SK-N-SH treated with all-trans-retinoic acid at 6 μM for 48 hours (cell line): ENCODE measurements around the gene MGAT5B.

ENCODE experiments used
- ATAC-seq: fragments of 200-7000 bp; cut with Tn5 transposase; 3 replicates; pipeline ENCODE4 v1.9.1; 2020; ENCODE audit warnings: mild to moderate bottlenecking, moderate library complexity
- ARNTL ChIP-seq: fragments of 450-650 bp; formaldehyde crosslinking; IDR thresholded peaks from 2 replicates; pipeline ENCODE4 v1.5.0; 2020; ENCODE audit warnings: low read depth, mild to moderate bottlenecking, moderate library complexity, borderline replicate concordance
- BACH2 ChIP-seq: fragments of 250-450 bp; sonication (Bioruptor Pico); IDR thresholded peaks from 2 replicates; pipeline ENCODE4 v1.9.0; 2021; ENCODE audit warnings: mild to moderate bottlenecking, borderline replicate concordance
- CSDC2 ChIP-seq: fragments of 250-450 bp; sonication (Bioruptor Pico); IDR thresholded peaks from 2 replicates; pipeline ENCODE4 v1.5.0; 2020; ENCODE audit warnings: mild to moderate bottlenecking, moderate library complexity
- ESRRG ChIP-seq: fragments of 250-450 bp; sonication (Bioruptor Pico); IDR thresholded peaks from 2 replicates; pipeline ENCODE4 v1.6.1; 2021; ENCODE audit warnings: mild to moderate bottlenecking
- GLIS3 ChIP-seq: fragments of 250-450 bp; sonication (Bioruptor Pico); IDR thresholded peaks from 2 replicates; pipeline ENCODE4 v1.5.0; 2020; ENCODE audit warnings: mild to moderate bottlenecking, moderate library complexity
- ISL1 ChIP-seq: fragments of 250-450 bp; sonication (Bioruptor Pico); IDR thresholded peaks from 2 replicates; pipeline ENCODE4 v2.1.2; 2022; ENCODE audit warnings: mild to moderate bottlenecking, moderate library complexity
- OSR1 ChIP-seq: fragments of 250-450 bp; sonication (Bioruptor Pico); IDR thresholded peaks from 2 replicates; pipeline ENCODE4 v1.8.0; 2022; ENCODE audit warnings: moderate library complexity, mild to moderate bottlenecking, inconsistent platforms
- RARB ChIP-seq: fragments of 250-450 bp; sonication (Bioruptor Pico); IDR thresholded peaks from 2 replicates; pipeline ENCODE4 v1.8.0; 2021; ENCODE audit warnings: mild to moderate bottlenecking, moderate library complexity
- SNAI2 ChIP-seq: fragments of 250-450 bp; sonication (Bioruptor Pico); IDR thresholded peaks from 2 replicates; pipeline ENCODE4 v1.5.0; 2020; ENCODE audit warnings: mild to moderate bottlenecking, moderate library complexity
- TCF4 ChIP-seq: fragments of 250-450 bp; sonication (Bioruptor Pico); IDR thresholded peaks from 2 replicates; pipeline ENCODE4 v1.8.0; 2021; ENCODE audit warnings: mild to moderate bottlenecking, moderate library complexity, borderline replicate concordance
- ZC3H10 ChIP-seq: fragments of 250-450 bp; sonication (Bioruptor Pico); IDR thresholded peaks from 2 replicates; pipeline ENCODE4 v1.5.1; 2021; ENCODE audit warnings: mild to moderate bottlenecking, moderate library complexity
- ZFP3 ChIP-seq: fragments of 250-450 bp; sonication (Bioruptor Pico); IDR thresholded peaks from 2 replicates; pipeline ENCODE4 v1.5.0; 2020; ENCODE audit warnings: mild to moderate bottlenecking, moderate library complexity
- ZFP30 ChIP-seq: fragments of 450-650 bp; formaldehyde crosslinking; IDR thresholded peaks from 2 replicates; pipeline ENCODE4 v1.5.0; 2022; ENCODE audit warnings: mild to moderate bottlenecking, moderate library complexity
- ZNF565 ChIP-seq: fragments of 450-650 bp; formaldehyde crosslinking; conservative IDR thresholded peaks from 2 replicates; pipeline ENCODE4 v1.5.0; 2020; ENCODE audit warnings: low read depth, mild to moderate bottlenecking, moderate library complexity
- ZNF70 ChIP-seq: fragments of 450-650 bp; formaldehyde crosslinking; IDR thresholded peaks from 2 replicates; pipeline ENCODE4 v1.5.0; 2020; ENCODE audit warnings: mild to moderate bottlenecking, moderate library complexity
- TF ChIP-seq, protein P1 (sequence below): fragments of 250-450 bp; sonication (Bioruptor Pico); IDR thresholded peaks from 2 replicates; pipeline ENCODE4 v1.8.0; 2020; ENCODE audit warnings: mild to moderate bottlenecking, moderate library complexity, borderline replicate concordance
- TF ChIP-seq, protein P2 (sequence below): fragments of 250-450 bp; sonication (Bioruptor Pico); IDR thresholded peaks from 2 replicates; pipeline ENCODE4 v1.8.0; 2021; ENCODE audit warnings: low read depth, mild to moderate bottlenecking, moderate library complexity, borderline replicate concordance
- TF ChIP-seq, protein P3 (sequence below): fragments of 250-450 bp; sonication (Bioruptor Pico); IDR thresholded peaks from 2 replicates; pipeline ENCODE4 v1.5.0; 2020; ENCODE audit warnings: mild to moderate bottlenecking, moderate library complexity
- TF ChIP-seq, protein P4 (sequence below): fragments of 250-450 bp; sonication (Bioruptor Pico); IDR thresholded peaks from 2 replicates; pipeline ENCODE4 v1.5.1; 2020; ENCODE audit warnings: low read depth, mild to moderate bottlenecking, moderate library complexity
- TF ChIP-seq, protein P5 (sequence below): fragments of 250-450 bp; sonication (Bioruptor Pico); IDR thresholded peaks from 2 replicates; pipeline ENCODE4 v1.5.1; 2021; ENCODE audit warnings: mild to moderate bottlenecking, moderate library complexity

MGAT5B gene

DNA sequence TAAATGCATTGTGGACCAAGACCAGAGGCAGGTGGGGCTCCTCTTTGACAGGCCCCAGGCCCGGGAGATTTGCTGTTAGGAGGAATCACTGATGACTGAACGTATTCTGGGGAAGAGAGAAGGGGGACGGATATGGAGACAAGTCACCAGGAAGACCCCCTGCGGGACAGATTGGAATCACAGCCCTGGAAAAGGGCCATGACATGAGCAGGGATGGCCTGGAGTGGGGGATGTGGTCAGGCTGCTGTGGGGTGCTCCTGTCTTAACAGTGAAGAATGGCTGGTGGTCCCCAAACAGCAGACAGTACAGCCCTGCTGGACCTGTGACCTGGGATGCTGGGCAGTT lies 23.7 kb upstream of the MGAT5B start (continued):
- TF ChIP-seq RARB (CRISPR knock-in tag) (no peak), ESRRG (CRISPR knock-in tag) (no peak), SNAI2 (no peak)
- TF ChIP-seq, protein P1, sequence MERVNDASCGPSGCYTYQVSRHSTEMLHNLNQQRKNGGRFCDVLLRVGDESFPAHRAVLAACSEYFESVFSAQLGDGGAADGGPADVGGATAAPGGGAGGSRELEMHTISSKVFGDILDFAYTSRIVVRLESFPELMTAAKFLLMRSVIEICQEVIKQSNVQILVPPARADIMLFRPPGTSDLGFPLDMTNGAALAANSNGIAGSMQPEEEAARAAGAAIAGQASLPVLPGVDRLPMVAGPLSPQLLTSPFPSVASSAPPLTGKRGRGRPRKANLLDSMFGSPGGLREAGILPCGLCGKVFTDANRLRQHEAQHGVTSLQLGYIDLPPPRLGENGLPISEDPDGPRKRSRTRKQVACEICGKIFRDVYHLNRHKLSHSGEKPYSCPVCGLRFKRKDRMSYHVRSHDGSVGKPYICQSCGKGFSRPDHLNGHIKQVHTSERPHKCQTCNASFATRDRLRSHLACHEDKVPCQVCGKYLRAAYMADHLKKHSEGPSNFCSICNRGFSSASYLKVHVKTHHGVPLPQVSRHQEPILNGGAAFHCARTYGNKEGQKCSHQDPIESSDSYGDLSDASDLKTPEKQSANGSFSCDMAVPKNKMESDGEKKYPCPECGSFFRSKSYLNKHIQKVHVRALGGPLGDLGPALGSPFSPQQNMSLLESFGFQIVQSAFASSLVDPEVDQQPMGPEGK = no peak

DNA sequence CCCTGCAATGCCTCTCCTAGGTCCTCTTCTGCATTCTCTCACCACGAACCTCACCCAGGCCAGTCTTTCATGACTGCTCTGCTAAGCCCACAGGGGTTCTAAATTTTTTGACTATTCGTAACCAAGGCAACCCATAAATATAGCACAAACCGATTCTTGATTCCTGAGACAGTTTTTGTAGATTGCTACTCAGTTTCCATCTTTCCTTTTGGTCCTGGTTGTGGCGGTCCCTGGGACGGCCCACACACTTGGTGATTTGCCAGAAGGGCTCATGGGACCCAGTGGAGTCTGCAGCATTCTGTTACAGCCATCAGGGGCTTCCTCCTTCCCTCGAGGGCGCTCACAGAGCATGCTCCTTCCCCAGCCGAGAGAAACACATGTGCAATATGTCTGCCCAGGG lies 23.4 kb upstream of the MGAT5B start:
- TF ChIP-seq ZFP30 (CRISPR knock-in tag) (no peak), TCF4 (CRISPR knock-in tag) (no peak), ARNTL (CRISPR knock-in tag) (no peak), CSDC2 (CRISPR knock-in tag) (no peak), ZNF70 (CRISPR knock-in tag) (no peak)
- TF ChIP-seq, protein P2, sequence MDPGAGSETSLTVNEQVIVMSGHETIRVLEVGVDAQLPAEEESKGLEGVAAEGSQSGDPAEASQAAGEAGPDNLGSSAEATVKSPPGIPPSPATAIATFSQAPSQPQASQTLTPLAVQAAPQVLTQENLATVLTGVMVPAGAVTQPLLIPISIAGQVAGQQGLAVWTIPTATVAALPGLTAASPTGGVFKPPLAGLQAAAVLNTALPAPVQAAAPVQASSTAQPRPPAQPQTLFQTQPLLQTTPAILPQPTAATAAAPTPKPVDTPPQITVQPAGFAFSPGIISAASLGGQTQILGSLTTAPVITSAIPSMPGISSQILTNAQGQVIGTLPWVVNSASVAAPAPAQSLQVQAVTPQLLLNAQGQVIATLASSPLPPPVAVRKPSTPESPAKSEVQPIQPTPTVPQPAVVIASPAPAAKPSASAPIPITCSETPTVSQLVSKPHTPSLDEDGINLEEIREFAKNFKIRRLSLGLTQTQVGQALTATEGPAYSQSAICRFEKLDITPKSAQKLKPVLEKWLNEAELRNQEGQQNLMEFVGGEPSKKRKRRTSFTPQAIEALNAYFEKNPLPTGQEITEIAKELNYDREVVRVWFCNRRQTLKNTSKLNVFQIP (CRISPR knock-in tag) = no peak
- TF ChIP-seq, protein P3, sequence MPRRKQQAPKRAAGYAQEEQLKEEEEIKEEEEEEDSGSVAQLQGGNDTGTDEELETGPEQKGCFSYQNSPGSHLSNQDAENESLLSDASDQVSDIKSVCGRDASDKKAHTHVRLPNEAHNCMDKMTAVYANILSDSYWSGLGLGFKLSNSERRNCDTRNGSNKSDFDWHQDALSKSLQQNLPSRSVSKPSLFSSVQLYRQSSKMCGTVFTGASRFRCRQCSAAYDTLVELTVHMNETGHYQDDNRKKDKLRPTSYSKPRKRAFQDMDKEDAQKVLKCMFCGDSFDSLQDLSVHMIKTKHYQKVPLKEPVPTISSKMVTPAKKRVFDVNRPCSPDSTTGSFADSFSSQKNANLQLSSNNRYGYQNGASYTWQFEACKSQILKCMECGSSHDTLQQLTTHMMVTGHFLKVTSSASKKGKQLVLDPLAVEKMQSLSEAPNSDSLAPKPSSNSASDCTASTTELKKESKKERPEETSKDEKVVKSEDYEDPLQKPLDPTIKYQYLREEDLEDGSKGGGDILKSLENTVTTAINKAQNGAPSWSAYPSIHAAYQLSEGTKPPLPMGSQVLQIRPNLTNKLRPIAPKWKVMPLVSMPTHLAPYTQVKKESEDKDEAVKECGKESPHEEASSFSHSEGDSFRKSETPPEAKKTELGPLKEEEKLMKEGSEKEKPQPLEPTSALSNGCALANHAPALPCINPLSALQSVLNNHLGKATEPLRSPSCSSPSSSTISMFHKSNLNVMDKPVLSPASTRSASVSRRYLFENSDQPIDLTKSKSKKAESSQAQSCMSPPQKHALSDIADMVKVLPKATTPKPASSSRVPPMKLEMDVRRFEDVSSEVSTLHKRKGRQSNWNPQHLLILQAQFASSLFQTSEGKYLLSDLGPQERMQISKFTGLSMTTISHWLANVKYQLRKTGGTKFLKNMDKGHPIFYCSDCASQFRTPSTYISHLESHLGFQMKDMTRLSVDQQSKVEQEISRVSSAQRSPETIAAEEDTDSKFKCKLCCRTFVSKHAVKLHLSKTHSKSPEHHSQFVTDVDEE = no peak
- no peak for ATAC-seq

DNA sequence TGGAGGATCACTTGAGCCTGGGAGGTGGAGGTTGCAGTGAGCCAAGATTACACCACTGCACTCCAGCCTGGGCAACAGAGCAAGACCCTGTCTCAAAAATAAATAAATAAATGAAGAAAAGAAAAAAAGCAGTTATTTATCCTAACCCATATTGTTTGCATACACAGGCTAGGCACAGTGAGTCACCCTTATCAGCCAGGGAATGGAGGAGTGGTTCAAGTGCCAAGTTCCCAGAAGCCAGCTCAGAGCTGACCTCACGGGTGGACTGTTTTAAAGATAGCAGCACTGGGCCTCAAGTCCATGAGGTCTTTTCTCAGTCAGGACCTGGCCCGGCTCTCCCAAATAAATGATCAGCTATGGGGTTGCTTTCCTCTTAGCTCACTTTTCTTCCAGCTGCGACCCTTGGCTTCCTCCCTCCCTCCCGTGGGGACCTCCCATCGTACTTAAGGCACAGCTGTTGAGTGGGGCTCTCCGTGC lies 22.6 kb upstream of the MGAT5B start:
- no peak for ATAC-seq
- TF ChIP-seq RARB (CRISPR knock-in tag) (no peak), ISL1 (CRISPR knock-in tag) (no peak), ESRRG (CRISPR knock-in tag) (no peak), ZFP3 (CRISPR knock-in tag) (no peak)
- TF ChIP-seq, protein P1 = no peak
- TF ChIP-seq, protein P3 = no peak
- TF ChIP-seq, protein P4, sequence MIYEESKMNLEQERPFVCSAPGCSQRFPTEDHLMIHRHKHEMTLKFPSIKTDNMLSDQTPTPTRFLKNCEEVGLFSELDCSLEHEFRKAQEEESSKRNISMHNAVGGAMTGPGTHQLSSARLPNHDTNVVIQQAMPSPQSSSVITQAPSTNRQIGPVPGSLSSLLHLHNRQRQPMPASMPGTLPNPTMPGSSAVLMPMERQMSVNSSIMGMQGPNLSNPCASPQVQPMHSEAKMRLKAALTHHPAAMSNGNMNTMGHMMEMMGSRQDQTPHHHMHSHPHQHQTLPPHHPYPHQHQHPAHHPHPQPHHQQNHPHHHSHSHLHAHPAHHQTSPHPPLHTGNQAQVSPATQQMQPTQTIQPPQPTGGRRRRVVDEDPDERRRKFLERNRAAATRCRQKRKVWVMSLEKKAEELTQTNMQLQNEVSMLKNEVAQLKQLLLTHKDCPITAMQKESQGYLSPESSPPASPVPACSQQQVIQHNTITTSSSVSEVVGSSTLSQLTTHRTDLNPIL (CRISPR knock-in tag) = no peak
- TF ChIP-seq, all 23 proteins: peak for 0

DNA sequence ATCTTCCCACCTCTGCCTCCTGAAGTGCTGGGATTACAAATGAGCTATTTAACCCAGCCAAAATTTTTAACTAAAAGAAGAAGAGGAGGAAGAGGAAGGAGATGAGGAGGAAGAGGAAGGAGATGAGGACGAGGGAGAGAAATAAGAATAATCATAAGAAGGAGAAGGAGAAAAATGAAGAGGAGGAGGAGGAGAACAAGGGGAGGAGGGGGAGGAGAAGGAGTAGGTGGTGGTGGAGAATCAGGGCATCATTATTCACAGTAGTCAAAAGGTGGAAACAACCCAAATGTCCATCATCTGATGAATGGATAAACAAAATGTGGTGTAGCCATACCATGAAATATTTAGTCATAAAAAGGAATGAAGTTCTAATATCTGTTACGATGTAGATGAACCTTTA lies 21.2 kb upstream of the MGAT5B start:
- ATAC-seq = no peak
- no peak for TF ChIP-seq CSDC2 (CRISPR knock-in tag)
- no peak for TF ChIP-seq OSR1
- no peak for TF ChIP-seq ZFP3 (CRISPR knock-in tag)
- no peak for TF ChIP-seq TCF4 (CRISPR knock-in tag)
- TF ChIP-seq ZNF70 (CRISPR knock-in tag) = no peak
- no peak for TF ChIP-seq GLIS3 (CRISPR knock-in tag)
- TF ChIP-seq, protein P5, sequence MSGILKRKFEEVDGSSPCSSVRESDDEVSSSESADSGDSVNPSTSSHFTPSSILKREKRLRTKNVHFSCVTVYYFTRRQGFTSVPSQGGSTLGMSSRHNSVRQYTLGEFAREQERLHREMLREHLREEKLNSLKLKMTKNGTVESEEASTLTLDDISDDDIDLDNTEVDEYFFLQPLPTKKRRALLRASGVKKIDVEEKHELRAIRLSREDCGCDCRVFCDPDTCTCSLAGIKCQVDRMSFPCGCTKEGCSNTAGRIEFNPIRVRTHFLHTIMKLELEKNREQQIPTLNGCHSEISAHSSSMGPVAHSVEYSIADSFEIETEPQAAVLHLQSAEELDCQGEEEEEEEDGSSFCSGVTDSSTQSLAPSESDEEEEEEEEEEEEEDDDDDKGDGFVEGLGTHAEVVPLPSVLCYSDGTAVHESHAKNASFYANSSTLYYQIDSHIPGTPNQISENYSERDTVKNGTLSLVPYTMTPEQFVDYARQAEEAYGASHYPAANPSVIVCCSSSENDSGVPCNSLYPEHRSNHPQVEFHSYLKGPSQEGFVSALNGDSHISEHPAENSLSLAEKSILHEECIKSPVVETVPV (CRISPR knock-in tag) = no peak
- no peak for TF ChIP-seq ZNF565 (CRISPR knock-in tag)
- TF ChIP-seq ZC3H10 (CRISPR knock-in tag) = no peak
- no peak for TF ChIP-seq BACH2
- TF ChIP-seq ARNTL (CRISPR knock-in tag) = no peak
- no peak for TF ChIP-seq SNAI2
- TF ChIP-seq ZFP30 (CRISPR knock-in tag) = no peak
